Adrenal gland (tissue), 12 donors: ENCODE data around the gene TEAD1. TPM values are rescaled to one million over a fixed set of nuclear protein-coding genes. Genes with fewer than 3 reads are reported as not detected.

Experiments used
- DNase-seq, 7 donors: peaks; one replicate each; pipeline ENCODE4 v3.0.0-alpha.2; 2019 to 2020
- H3K27ac ChIP-seq, 5 donors: fragments of 200-600 bp; sonication (generic) in 4 of 5; 1 replicate in 3 of 5; 2 replicates in 2 of 5; pipeline versions ENCODE4 v1.5.1 to v1.8.0; 2016 to 2020; ENCODE audit warnings: mild to moderate bottlenecking in 1 of 5
- H3K27me3 ChIP-seq: fragments of 200-600 bp; 2 replicates; pipeline ENCODE4 v1.8.0; 2021
- H3K36me3 ChIP-seq, 2 donors: fragments of 200-600 bp; replicated peaks in 1 of 2; 1 replicate in 1 of 2; 2 replicates in 1 of 2; pipeline versions ENCODE4 v1.5.1 to v1.8.0; 2018 to 2022
- H3K4me1 ChIP-seq, 2 donors: fragments of 200-600 bp; replicated peaks in 1 of 2; 1 replicate in 1 of 2; 2 replicates in 1 of 2; pipeline versions ENCODE4 v1.5.1 to v1.8.0; 2018 to 2021
- H3K4me3 ChIP-seq, 4 donors: fragments of 200-600 bp; sonication (generic) in 3 of 4; one replicate each; pipeline ENCODE4 v1.5.1; 2016 to 2018
- H3K9me3 ChIP-seq, 3 donors: fragments of 200-600 bp; sonication (generic) in 1 of 3; replicated peaks in 1 of 3; 1 replicate in 2 of 3; 2 replicates in 1 of 3; pipeline versions ENCODE4 v1.5.1 to v1.8.0; 2016 to 2021
- CTCF ChIP-seq, 6 experiments: fragments of 450-650 bp in 4 of 6; fragments of 200-600 bp in 2 of 6; sonication (generic) in 1 of 6; IDR thresholded peaks; 1 replicate in 5 of 6; 2 replicates in 1 of 6; pipeline versions ENCODE4 v1.5.1 to v1.8.0; 2016 to 2021; ENCODE audit warnings: antibody characterized with exemption in 6 of 6, mild to moderate bottlenecking in 2 of 6, moderate library complexity in 1 of 6
- POLR2A ChIP-seq, 2 donors: fragments of 450-650 bp; IDR thresholded peaks; one replicate each; pipeline ENCODE4 v1.6.1; 2017; ENCODE audit warnings: antibody characterized with exemption in 2 of 2, mild to moderate bottlenecking in 2 of 2, moderate library complexity in 1 of 2
- WGBS, 4 donors: extraction: QIAGEN DNeasy Blood & Tissue Kit in 2 of 4; methylation state at CpG; one replicate each; pipeline versions ENCODE4 v1.1.5 to v1.1.7; 2013 to 2017; 5-methylcytosine and 5-hydroxymethylcytosine counted together
- intact Hi-C, 2 donors: fragments of 100-400 bp; cut with DNase I; formaldehyde crosslinking; loops; one replicate each; pipeline versions ENCODE4 v1.14.1 to v1.15.0; 2022 to 2023
- polyA plus RNA-seq, 3 donors: library from polyadenylated mRNA; stranded (reverse); fragments of 200-250 nt in 2 of 3; fragments of 350-450 nt in 1 of 3; fragmentation: Illumina TruSeq in 1 of 3; extraction: RNeasy Lipid Tissue Mini Kit (QIAGEN cat#74804) in 1 of 3; gene quantifications; one replicate each; pipeline ENCODE4 v1.2.3, GENCODE V29; 2013 to 2014
- total RNA-seq, 9 donors: library from RNA; depleted of rRNA in 4 of 9; stranded (reverse); fragments of >200 nt in 4 of 9; fragments of 120-200 nt in 1 of 9; fragmentation: NEBNext Ultra II Directional in 1 of 9; extraction: Animal tissue kit (Norgen Biotek cat#: 25700) in 1 of 9; gene quantifications; one replicate each; pipeline versions ENCODE4 v1.1.0 to v1.2.4, GENCODE V29; 2013 to 2023
- donor health status: healthy with polysubstance abuse.
- donor health status: Bipolar disorder and iron deficiency.
- donor health status: DM: yes; HTN: yes; CAD: no.
- donor health status: DM: no; HTN: no; CAD: no.
- donor health status: DM: no; HTN: no; CAD: no.
- donor health status: DM: yes; HTN: yes; CAD: no.

TEAD1 gene
- total and polyA plus RNA-seq, 12 donors = 3.9 to 49.9 (median 35.1) TPM

DNA sequence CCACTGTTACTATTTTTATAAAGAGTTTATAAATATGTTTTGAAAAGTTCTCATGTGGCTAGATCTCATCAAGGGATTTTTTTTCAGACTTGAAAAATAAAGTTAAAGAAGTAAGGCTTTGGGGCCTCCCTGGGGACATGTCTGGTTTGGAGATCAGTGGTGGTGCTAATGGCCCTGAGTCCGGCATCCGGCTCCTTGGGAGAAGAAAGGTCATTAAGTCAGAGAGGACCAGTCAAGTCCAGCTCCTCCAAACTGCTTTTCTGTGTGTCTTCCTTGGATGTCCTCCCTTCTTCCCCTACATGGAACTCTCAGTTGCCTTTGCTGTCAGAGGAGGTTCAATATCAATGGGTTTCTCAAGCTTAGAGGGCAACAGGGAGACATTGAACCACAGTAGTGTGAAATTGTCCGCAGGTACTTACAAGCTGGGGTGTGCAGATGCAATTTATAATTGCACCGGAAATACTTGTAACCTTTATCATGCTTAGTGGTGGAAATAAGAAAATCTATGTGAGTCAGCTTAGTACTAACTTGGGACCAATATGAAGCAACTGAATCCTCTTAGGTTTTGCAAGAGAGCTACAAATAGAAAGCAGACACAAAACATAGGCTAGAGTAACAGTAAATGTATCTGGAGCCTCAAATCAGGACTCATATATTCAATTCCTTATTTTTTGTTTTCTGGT is 144.3 kb downstream of the TEAD1 start:
- DNase-seq = no peak
- no peaks in the 10 kb centered on the region for H3K9me3 ChIP-seq
- no peaks in the 10 kb centered on the region for H3K27me3 ChIP-seq
- intact Hi-C loops = loop anchor here (10.0 kb wide), 2 partner anchors 66 to 144 kb away; partner anchors contain the start of gene TEAD1 (in 2 of the 2)
- 83 to 86% (median 84%) methylated on average over 4 of the region's 4 CpGs for WGBS, 4 donors
- H3K4me1 ChIP-seq = peaks cover 19 to 21% of the 10 kb centered on the region in 2 donors
- H3K36me3 ChIP-seq = no peaks in the 10 kb centered on the region
- no peak overlapping the region for H3K4me3 ChIP-seq
- no peak overlapping the region for H3K27ac ChIP-seq
- TF ChIP-seq POLR2A (IDR thresholded peaks at IDR 0.05) = no peak
- TF ChIP-seq CTCF (IDR thresholded peaks at IDR 0.05) = no peak

- H3K27ac ChIP-seq = no peak overlapping the region
- WGBS, 4 donors = 81 to 91% (median 88%) methylated on average over 4 of the region's 4 CpGs
- H3K27me3 ChIP-seq = no peaks in the 10 kb centered on the region
- intact Hi-C loops = loop anchor here in 1 of 2 donors (10.0 kb wide), 1 partner anchor 62 kb away; no protein-coding TSS in a partner anchor
- peaks cover 5 to 12% of the 10 kb centered on the region in 2 donors for H3K4me1 ChIP-seq
- TF ChIP-seq CTCF (IDR thresholded peaks at IDR 0.05) = no peak
- no peak for TF ChIP-seq POLR2A (IDR thresholded peaks at IDR 0.05)
- no peak overlapping the region for H3K4me3 ChIP-seq
- H3K9me3 ChIP-seq = no peaks in the 10 kb centered on the region
- no peak for DNase-seq
- no peaks in the 10 kb centered on the region for H3K36me3 ChIP-seq
Measured at GRCh38 chr11:12822392-12823022, 148.3 kb downstream of the TEAD1 start.

DNA sequence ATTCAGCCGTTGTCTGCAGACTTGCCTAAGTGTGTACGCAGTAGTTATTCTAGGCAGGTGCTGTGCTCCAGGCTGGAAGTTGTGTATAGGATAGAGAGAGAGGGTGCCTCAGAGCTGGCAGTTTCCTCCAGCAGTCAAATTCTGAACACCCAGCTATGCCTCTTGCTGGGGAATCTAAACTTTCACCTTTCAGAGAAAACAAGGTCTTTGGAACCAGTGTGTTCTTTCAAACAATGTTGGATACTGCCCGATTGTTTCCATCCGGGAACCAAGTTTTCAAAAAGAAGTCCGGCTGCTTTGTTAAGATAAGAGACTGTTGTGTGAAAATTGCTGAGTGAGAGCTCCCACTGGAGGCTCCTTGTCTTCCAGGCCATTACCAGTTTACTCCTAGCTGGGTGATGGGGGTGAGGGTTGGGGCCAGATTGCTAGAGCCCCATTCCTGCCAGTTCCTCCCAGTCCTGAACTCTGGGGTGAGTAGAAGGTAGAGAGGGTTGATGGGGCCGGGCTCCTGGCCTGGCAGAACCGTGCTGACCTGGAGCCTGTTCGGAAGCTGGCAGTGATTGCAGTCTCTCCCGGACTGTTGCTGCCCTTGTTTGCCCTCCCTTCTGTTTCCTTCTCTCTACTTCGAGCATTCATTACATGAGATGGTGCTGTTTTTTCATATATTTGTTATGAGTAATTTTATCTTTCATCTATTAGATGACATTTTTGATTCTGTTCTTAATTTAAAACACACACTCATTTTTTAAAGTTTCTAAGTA is 150.2 kb downstream of the TEAD1 start:
- WGBS, 4 donors = 60 to 73% (median 69%) methylated on average over 10 of the region's 10 CpGs

More for the DNA sequence above, 150.2 kb downstream of the TEAD1 start:
- Histone ChIP-seq H3K36me3 (no peaks in the 10 kb centered on the region), H3K4me1 (peaks cover 15 to 30% of the 10 kb centered on the region in 2 donors), H3K9me3 (no peaks in the 10 kb centered on the region), H3K4me3 (no peak overlapping the region), H3K27me3 (no peaks in the 10 kb centered on the region), H3K27ac (peak overlapping the region in 1 of 5 donors; percentile 35)
- intact Hi-C loops = loop anchor here in 1 of 2 donors (10.0 kb wide), 1 partner anchor 60 kb away; no protein-coding TSS in a partner anchor
- DNase-seq = no peak
- TF ChIP-seq POLR2A (IDR thresholded peaks at IDR 0.05) (no peak), CTCF (IDR thresholded peaks at IDR 0.05) (no peak)
